Hepatocyte (in vitro differentiated cells): ENCODE results near the gene LTB4R. TPM values are rescaled to one million over a fixed set of nuclear protein-coding genes. Genes with fewer than 3 reads are reported as not detected.

Experiments used
- DNase-seq: peaks from one replicate; pipeline ENCODE4 v3.0.0-alpha.2; 2016; ENCODE audit warnings: low spot score
- H2AFZ ChIP-seq: fragments of 200-600 bp; sonication (generic); 2 replicates; pipeline ENCODE4 v1.6.0; 2016; ENCODE audit warnings: antibody characterized with exemption, mild to moderate bottlenecking
- H3K27ac ChIP-seq: fragments of 200-600 bp; sonication (generic); 2 replicates; pipeline ENCODE4 v1.5.1; 2016; ENCODE audit warnings: mild to moderate bottlenecking
- H3K27me3 ChIP-seq: fragments of 200-600 bp; sonication (generic); 2 replicates; pipeline ENCODE4 v1.6.1; 2016
- H3K36me3 ChIP-seq: fragments of 200-600 bp; sonication (generic); replicated peaks from 2 replicates; pipeline ENCODE4 v1.5.1; 2016; ENCODE audit warnings: low read depth; ENCODE audit not compliant: insufficient read depth
- H3K4me1 ChIP-seq: fragments of 200-600 bp; sonication (generic); 2 replicates; pipeline ENCODE4 v1.5.1; 2016; ENCODE audit warnings: mild to moderate bottlenecking, moderate library complexity; ENCODE audit not compliant: insufficient read depth
- H3K4me2 ChIP-seq: fragments of 200-600 bp; sonication (generic); 2 replicates; pipeline ENCODE4 v1.6.0; 2016
- H3K4me3 ChIP-seq: fragments of 200-600 bp; sonication (generic); 2 replicates; pipeline ENCODE4 v1.5.1; 2016; ENCODE audit warnings: mild to moderate bottlenecking
- H3K79me2 ChIP-seq: fragments of 200-600 bp; sonication (generic); 2 replicates; pipeline ENCODE4 v1.6.0; 2017; ENCODE audit warnings: mild to moderate bottlenecking
- H3K9me2 ChIP-seq: fragments of 200-600 bp; sonication (generic); replicated peaks from 2 replicates; pipeline ENCODE4 v1.6.0; 2017; ENCODE audit warnings: mild to moderate bottlenecking; ENCODE audit not compliant: insufficient read depth
- H3K9me3 ChIP-seq: fragments of 200-600 bp; sonication (generic); 2 replicates; pipeline ENCODE4 v1.5.1; 2016; ENCODE audit warnings: low read depth, mild to moderate bottlenecking
- H4K20me1 ChIP-seq: fragments of 200-600 bp; sonication (generic); 2 replicates; pipeline ENCODE4 v1.6.0; 2016; ENCODE audit warnings: mild to moderate bottlenecking; ENCODE audit not compliant: insufficient read depth, poor library complexity, severe bottlenecking
- CTCF ChIP-seq: fragments of 200-600 bp; sonication (generic); IDR thresholded peaks from 2 replicates; pipeline ENCODE4 v1.5.1; 2016; ENCODE audit warnings: antibody characterized with exemption, mild to moderate bottlenecking; ENCODE audit not compliant: poor library complexity
- EZH2 ChIP-seq: fragments of 200-600 bp; sonication (generic); IDR thresholded peaks from 2 replicates; pipeline ENCODE4 v1.6.1; 2016; ENCODE audit warnings: antibody characterized with exemption, mild to moderate bottlenecking, borderline replicate concordance
- EZH2phosphoT487 ChIP-seq: fragments of 200-600 bp; sonication (generic); IDR thresholded peaks from one replicate; pipeline ENCODE4 v1.6.1; 2018; ENCODE audit warnings: antibody characterized with exemption, mild to moderate bottlenecking, low read depth, moderate library complexity; ENCODE audit not compliant: unreplicated experiment, severe bottlenecking
- WGBS: methylation state at CpG from one replicate; pipeline ENCODE4 v1.1.6; 2016; ENCODE audit warnings: low lambda C conversion rate; ENCODE audit errors: missing lambda C conversion rate; 5-methylcytosine and 5-hydroxymethylcytosine counted together
- polyA plus RNA-seq: library from polyadenylated mRNA; unstranded; fragments of >200 nt; fragmentation: Nextera tagmentation; extraction: Ambion mirVana; gene quantifications from 2 replicates; pipeline ENCODE4 v1.2.1, GENCODE V29; 2016
- total RNA-seq: library from RNA; depleted of rRNA; stranded (reverse); fragments of >200 nt; gene quantifications from 2 replicates; pipeline ENCODE4 v1.2.3, GENCODE V29; 2014

Gene LTB4R
- total and polyA plus RNA-seq, 2 experiments from 2014 or later: 3.6 to 5.1 TPM

GRCh38 chr14:24332268-24332993 lies 21.1 kb downstream of the LTB4R start:
- 6% methylated on average over 41 of the region's 56 CpGs for WGBS
- Histone ChIP-seq H3K9me3 (no peaks in the 10 kb centered on the region), H3K9me2 (no peaks in the 10 kb centered on the region), H3K27me3 (peaks cover 39% of the 10 kb centered on the region), H3K4me1 (peaks cover 27% of the 10 kb centered on the region), H4K20me1 (no peaks in the 10 kb centered on the region), H3K36me3 (no peaks in the 10 kb centered on the region), H3K79me2 (no peaks in the 10 kb centered on the region), H2AFZ (peak overlapping the region; percentile 77), H3K4me3 (peak overlapping the region; percentile 24), H3K27ac (no peak overlapping the region), H3K4me2 (peak overlapping the region; percentile 90)
- DNase-seq: peak; percentile 85
- TF ChIP-seq EZH2: no peak
- peak; percentile 60 for TF ChIP-seq CTCF

GRCh38 chr14:24334431-24335291 lies 23.4 kb downstream of the LTB4R start, which contains the start of gene ADCY4:
Gene ADCY4 (minus strand): TSS chr14:24335071. CDS start chr14:24334652, 419 bp downstream.
- Histone ChIP-seq H3K9me3 (no peaks in the 10 kb centered on the region), H3K36me3 (no peaks in the 10 kb centered on the region), H3K4me1 (peaks cover 32% of the 10 kb centered on the region), H2AFZ (peak within 1 kb of the TSS; percentile 51), H4K20me1 (no peaks in the 10 kb centered on the region), H3K79me2 (no peaks in the 10 kb centered on the region), H3K27me3 (peaks cover 46% of the 10 kb centered on the region), H3K9me2 (no peaks in the 10 kb centered on the region), H3K4me2 (peak within 1 kb of the TSS; percentile 90), H3K4me3 (peak within 1 kb of the TSS; percentile 18), H3K27ac (no peak within 1 kb of the TSS)
- no peak for DNase-seq
- 8% methylated on average over 30 of the region's 65 CpGs for WGBS
- TF ChIP-seq CTCF: no peak
- peak; percentile 90 for TF ChIP-seq EZH2
- TF ChIP-seq EZH2phosphoT487: peak; percentile 28

- Histone ChIP-seq H3K27me3 (peaks cover 54% of the 10 kb centered on the region), H4K20me1 (no peaks in the 10 kb centered on the region), H3K9me3 (no peaks in the 10 kb centered on the region), H3K4me2 (peak overlapping the region; percentile 90), H2AFZ (no peak overlapping the region), H3K4me3 (no peak overlapping the region), H3K79me2 (no peaks in the 10 kb centered on the region), H3K4me1 (peaks cover 34% of the 10 kb centered on the region), H3K27ac (no peak overlapping the region), H3K9me2 (no peaks in the 10 kb centered on the region), H3K36me3 (no peaks in the 10 kb centered on the region)
- 57% methylated on average over 12 of the region's 12 CpGs for WGBS
- TF ChIP-seq CTCF (no peak), EZH2phosphoT487 (no peak), EZH2 (no peak)
- no peak for DNase-seq
These were observed 24.3 kb downstream of the LTB4R start for GRCh38 chr14:24335461-24336171.
